Subcutaneous abdominal adipose tissue (tissue), 5 donors: ENCODE data around the gene SMARCAD1.
A peak's percentile ranks its signal among the peaks of the same experiment; 100 is the strongest.

Experiments used
- H3K27ac ChIP-seq: one replicate; pipeline ENCODE4 v1.7.0; 2013; ENCODE audit warnings: low read depth, mild to moderate bottlenecking, inconsistent platforms, low read length, moderate library complexity
- H3K27me3 ChIP-seq, 5 donors: one replicate each; pipeline ENCODE4 v1.7.0; 2013; ENCODE audit warnings: low read length in 5 of 5, inconsistent platforms in 1 of 5; ENCODE audit not compliant: control insufficient read depth in 5 of 5, insufficient read depth in 4 of 5
- H3K36me3 ChIP-seq, 5 donors: one replicate each; pipeline ENCODE4 v1.7.0; 2013; ENCODE audit warnings: low read length in 5 of 5; ENCODE audit not compliant: control insufficient read depth in 5 of 5, insufficient read depth in 5 of 5
- H3K4me1 ChIP-seq, 5 donors: one replicate each; pipeline ENCODE4 v1.7.0; 2013; ENCODE audit warnings: low read length in 5 of 5, mild to moderate bottlenecking in 3 of 5, moderate library complexity in 1 of 5; ENCODE audit not compliant: control insufficient read depth in 5 of 5, insufficient read depth in 5 of 5
- H3K4me3 ChIP-seq, 5 donors: one replicate each; pipeline ENCODE4 v1.7.0; 2013; ENCODE audit warnings: low read length in 5 of 5, low read depth in 1 of 5
- H3K9ac ChIP-seq, 5 donors: one replicate each; pipeline ENCODE4 v1.7.0; 2013; ENCODE audit warnings: low read length in 5 of 5, mild to moderate bottlenecking in 4 of 5, moderate library complexity in 3 of 5
- H3K9me3 ChIP-seq, 5 donors: one replicate each; pipeline ENCODE4 v1.7.0; 2013; ENCODE audit warnings: low read length in 5 of 5; ENCODE audit not compliant: control insufficient read depth in 5 of 5
- donor health status: healthy.
- donor health status: healthy.
- donor health status: healthy.
- donor health status: healthy.
- donor health status: healthy.

SMARCAD1 gene, protein sequence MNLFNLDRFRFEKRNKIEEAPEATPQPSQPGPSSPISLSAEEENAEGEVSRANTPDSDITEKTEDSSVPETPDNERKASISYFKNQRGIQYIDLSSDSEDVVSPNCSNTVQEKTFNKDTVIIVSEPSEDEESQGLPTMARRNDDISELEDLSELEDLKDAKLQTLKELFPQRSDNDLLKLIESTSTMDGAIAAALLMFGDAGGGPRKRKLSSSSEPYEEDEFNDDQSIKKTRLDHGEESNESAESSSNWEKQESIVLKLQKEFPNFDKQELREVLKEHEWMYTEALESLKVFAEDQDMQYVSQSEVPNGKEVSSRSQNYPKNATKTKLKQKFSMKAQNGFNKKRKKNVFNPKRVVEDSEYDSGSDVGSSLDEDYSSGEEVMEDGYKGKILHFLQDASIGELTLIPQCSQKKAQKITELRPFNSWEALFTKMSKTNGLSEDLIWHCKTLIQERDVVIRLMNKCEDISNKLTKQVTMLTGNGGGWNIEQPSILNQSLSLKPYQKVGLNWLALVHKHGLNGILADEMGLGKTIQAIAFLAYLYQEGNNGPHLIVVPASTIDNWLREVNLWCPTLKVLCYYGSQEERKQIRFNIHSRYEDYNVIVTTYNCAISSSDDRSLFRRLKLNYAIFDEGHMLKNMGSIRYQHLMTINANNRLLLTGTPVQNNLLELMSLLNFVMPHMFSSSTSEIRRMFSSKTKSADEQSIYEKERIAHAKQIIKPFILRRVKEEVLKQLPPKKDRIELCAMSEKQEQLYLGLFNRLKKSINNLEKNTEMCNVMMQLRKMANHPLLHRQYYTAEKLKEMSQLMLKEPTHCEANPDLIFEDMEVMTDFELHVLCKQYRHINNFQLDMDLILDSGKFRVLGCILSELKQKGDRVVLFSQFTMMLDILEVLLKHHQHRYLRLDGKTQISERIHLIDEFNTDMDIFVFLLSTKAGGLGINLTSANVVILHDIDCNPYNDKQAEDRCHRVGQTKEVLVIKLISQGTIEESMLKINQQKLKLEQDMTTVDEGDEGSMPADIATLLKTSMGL

DNA sequence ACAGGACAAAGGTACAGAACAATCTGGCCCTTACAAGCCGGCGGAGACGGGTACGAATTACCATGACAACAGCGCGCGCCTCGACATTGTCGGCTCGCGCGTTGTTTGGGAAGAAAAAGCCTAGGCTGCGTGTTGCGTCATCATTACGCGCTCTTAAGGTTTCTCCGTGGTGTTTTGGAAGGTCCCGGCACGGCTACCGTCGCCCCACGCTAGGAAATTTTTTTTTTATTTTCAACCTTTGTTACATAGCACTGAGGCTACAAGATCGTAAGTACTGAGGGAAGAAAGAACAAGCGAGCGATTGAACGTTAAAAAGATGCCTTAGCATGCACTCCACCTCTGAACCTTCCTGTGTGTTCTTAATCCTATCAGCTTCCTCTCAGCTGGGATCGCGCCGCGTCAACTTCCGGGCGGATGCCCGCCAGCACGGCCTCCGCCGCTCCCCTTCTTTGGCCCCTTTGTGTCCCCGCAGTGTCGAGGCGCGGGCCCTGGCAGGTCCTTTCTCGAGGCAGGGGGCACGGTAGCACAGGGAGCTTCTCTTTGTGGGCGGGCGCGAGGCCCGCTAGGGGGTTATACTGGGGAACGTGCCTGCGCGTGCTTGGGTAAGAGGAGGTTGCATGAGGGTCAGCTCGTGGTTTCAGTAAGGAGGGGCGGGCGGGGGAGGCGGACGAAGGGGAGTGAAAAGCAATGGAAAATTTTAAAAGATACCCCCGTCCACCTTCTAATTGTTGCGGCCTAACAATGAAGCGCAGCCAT, at the start of gene SMARCAD1:
SMARCAD1 (plus strand) TSS at position 397 of the 756 bp plus-strand sequence. CDS start 530 bp downstream, outside the sequence.
- H3K9ac ChIP-seq, result peak within 1 kb of the TSS; percentile 52 to 94 (median 82)
- peak within 1 kb of the TSS; percentile 78 to 99 (median 93) for H3K4me3 ChIP-seq
- peak within 1 kb of the TSS; percentile 90 for H3K27ac ChIP-seq
- no peaks in the 10 kb centered on the region for H3K27me3 ChIP-seq
- H3K9me3 ChIP-seq, result peaks cover 0 to 12% (median under 1%) of the 10 kb centered on the region in 5 donors
- H3K4me1 ChIP-seq, result peaks cover 6 to 25% (median 16%) of the 10 kb centered on the region in 5 donors
- peaks cover 3 to 12% (median 6%) of the 10 kb centered on the region in 5 donors for H3K36me3 ChIP-seq

DNA sequence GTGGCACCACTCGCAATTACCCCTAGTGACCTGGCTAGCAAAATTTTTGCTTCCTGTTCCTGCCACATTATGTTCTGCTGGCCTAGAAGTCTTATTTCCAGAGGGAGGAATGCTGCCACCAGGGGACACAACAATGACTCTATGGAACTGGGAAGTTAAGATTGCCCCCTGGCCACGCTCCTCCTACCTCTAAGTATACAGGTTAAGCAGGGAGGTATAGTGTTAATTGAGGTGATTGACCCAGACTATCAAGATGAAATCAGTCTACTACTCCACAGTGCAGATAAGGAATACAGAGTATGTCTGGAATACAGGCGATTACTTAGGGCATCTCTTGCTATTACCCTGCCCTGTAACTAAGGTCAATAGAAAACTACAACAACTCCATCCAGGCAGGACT, 48.8 kb upstream of the SMARCAD1 start:
- H3K4me3 ChIP-seq, result no peak overlapping the region
- no peak overlapping the region for H3K9ac ChIP-seq
- peaks cover 0 to 4% (median 0%) of the 10 kb centered on the region in 5 donors for H3K9me3 ChIP-seq
- no peaks in the 10 kb centered on the region for H3K36me3 ChIP-seq
- H3K27ac ChIP-seq, result no peak overlapping the region
- H3K27me3 ChIP-seq, result no peaks in the 10 kb centered on the region
- H3K4me1 ChIP-seq, result no peaks in the 10 kb centered on the region

DNA sequence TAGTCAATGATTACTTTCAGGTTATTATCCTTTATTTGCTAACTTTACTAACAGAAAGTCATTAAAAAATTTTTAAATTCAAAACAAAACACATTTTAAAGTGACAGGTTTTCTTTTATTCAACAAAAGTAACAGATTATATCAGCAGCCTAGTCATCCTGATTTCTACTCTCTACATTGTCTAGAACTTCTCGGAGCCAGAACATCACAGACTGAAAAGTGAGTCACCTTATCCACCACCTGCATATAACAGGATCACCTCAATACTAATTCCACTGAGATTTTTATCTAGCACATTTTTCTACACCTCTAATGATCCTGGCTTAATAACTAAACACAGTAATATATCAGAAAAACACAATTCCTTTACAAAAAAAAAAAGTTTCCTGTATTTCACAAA, 47.9 kb upstream of the SMARCAD1 start:
- no peaks in the 10 kb centered on the region for H3K27me3 ChIP-seq
- H3K36me3 ChIP-seq, result no peaks in the 10 kb centered on the region
- H3K4me3 ChIP-seq, result no peak overlapping the region
- peaks cover 0 to 4% (median 0%) of the 10 kb centered on the region in 5 donors for H3K9me3 ChIP-seq
- no peak overlapping the region for H3K27ac ChIP-seq
- H3K9ac ChIP-seq, result no peak overlapping the region
- no peaks in the 10 kb centered on the region for H3K4me1 ChIP-seq

DNA sequence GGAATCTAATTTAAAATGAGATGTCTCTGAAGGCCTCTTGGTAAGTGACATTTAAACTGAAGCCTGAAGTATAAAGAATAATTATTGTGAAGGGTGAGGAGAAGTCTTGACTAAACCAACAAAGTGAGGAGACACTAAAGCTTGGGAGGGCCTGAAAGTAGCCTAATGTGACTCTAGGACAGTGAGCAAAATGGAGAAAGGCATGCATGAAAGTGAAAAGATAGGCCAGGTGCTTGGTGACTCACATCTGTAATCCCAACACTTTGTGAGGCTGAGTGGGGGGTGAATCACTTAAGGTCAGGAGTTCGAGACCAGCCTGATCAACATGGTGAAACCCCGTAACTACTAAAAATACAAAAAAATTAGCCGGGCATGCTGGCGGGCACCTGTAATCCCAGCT, 46.9 kb upstream of the SMARCAD1 start:
- Histone ChIP-seq H3K9ac (no peak overlapping the region), H3K4me3 (no peak overlapping the region), H3K36me3 (no peaks in the 10 kb centered on the region), H3K4me1 (no peaks in the 10 kb centered on the region), H3K9me3 (peaks cover 0 to 4% (median 0%) of the 10 kb centered on the region in 5 donors), H3K27me3 (no peaks in the 10 kb centered on the region), H3K27ac (no peak overlapping the region)

DNA sequence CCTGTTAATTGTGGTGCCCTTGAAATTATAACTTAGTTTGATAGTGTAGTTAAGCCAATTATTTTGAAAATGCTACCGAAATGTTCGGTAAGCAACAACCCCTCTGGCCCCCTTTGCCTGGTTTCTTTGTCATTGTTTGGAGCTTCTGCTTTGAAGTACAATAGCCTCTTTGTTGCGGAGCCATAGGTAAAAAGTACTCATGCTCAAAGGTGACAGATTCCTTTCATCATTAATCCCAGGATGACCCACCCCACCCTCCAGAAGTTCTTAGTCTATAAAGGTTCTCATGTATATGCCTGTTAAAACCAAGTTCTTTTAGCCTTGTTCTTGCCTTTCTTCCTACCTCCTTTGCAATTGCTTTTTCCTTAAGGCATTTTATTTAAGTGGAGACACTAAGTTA, 42.4 kb upstream of the SMARCAD1 start:
- Histone ChIP-seq H3K4me3 (no peak overlapping the region), H3K4me1 (no peaks in the 10 kb centered on the region), H3K36me3 (no peaks in the 10 kb centered on the region), H3K9ac (no peak overlapping the region), H3K9me3 (no peaks in the 10 kb centered on the region), H3K27ac (no peak overlapping the region), H3K27me3 (no peaks in the 10 kb centered on the region)

DNA sequence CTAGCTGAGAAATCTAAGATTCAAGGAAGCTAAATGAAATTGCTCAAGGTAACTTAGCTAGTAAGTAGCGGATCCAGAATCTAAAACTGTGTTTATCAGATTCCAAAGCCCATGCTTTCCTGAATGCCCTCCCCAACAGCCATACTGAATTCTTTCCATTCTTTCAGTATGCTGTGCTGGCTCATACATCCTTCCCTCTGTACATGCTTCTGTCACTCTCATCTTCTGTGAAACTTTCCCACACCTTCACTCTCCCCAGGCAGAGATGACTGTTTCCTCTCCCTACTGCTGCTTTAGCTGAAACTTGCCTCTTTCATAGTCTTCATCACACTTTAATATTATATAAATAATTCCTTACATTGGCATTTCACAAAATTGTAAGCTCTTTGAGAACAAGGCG, 39.3 kb upstream of the SMARCAD1 start:
- Histone ChIP-seq H3K9ac (no peak overlapping the region), H3K36me3 (no peaks in the 10 kb centered on the region), H3K27me3 (no peaks in the 10 kb centered on the region), H3K4me1 (no peaks in the 10 kb centered on the region), H3K4me3 (no peak overlapping the region), H3K27ac (no peak overlapping the region), H3K9me3 (no peaks in the 10 kb centered on the region)

DNA sequence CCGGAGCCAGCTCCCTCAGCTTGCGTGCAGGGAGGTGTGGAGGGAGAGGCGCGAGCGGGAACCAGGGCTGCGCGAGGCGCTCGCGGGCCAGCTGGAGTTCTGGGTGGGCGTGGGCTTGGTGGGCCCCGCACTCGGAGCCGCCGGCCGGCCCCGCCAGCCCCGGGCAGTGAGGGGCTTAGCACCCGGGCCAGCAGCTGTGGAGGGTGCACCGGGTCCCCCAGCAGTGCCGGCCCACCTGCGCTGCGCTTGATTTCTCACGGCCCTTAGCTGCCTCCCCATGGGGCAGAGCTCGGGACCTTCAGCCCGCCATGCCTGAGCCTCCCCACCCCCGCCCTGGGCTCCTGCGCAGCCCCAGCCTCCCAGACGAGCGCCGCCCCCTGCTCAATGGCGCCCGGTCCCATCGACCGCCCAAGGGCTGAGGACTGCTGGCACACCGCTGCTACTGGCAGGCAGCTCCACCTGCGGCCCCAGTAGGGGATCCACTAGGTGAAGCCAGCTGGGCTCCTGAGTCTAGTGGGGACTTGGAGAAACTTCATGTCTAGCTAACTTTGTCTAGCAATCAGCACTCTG, 37.8 kb upstream of the SMARCAD1 start:
- Histone ChIP-seq H3K27me3 (no peaks in the 10 kb centered on the region), H3K9me3 (no peaks in the 10 kb centered on the region), H3K9ac (no peak overlapping the region), H3K4me3 (no peak overlapping the region), H3K27ac (no peak overlapping the region), H3K4me1 (no peaks in the 10 kb centered on the region), H3K36me3 (no peaks in the 10 kb centered on the region)

DNA sequence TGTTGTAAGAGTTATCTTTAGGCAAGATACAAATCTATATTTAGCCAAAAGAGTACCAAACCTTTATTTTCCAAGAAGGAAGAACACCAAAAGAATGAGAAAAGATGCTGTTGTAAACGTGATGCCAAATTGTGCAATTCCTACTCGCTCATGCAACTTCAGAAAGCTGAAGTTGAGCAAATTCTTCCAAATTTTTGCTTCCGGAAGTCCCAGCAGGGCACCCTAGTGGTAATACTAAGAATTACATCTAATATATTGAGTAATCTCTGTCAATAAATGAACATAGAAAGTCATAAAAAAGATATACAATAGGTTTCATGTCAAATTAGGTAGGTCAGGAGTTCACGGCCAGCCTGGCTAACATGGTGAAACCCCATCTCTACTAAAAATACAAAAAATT, 36.0 kb upstream of the SMARCAD1 start:
- no peaks in the 10 kb centered on the region for H3K4me1 ChIP-seq
- no peaks in the 10 kb centered on the region for H3K36me3 ChIP-seq
- H3K9me3 ChIP-seq, result no peaks in the 10 kb centered on the region
- H3K27ac ChIP-seq, result no peak overlapping the region
- H3K4me3 ChIP-seq, result no peak overlapping the region
- no peak overlapping the region for H3K9ac ChIP-seq
- H3K27me3 ChIP-seq, result no peaks in the 10 kb centered on the region

DNA sequence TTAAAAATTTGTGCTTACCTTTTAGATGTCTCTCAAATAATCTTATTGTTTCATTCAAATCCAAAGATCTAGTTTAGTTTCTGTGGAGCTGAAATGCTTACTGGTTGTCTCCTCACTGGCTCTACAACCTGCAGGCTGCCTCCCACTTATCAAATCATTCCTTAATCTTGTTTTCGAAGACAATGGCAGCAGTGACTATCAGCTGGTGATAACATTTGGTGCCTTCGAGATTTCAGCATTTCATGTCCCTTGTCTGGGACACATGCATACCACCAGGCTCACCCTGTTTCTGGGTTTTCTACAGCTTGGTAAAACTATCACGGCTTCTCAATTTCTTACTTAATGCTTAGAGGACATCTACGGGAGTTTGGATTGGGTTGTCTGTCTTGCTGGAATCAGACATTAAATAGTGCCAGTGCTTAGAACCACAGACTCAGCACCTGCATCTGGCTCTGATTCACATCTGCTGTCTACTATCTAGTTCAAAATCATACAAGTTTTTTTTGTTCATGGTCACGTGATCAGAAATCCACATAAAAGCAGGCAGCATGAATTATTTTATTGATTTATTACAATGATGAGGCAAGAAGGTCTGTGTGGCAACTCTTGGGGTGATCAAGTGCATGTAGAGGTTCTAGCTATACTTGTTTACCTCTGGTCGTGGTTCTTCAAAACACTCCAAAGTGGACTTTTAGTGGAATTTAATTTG, 32.0 kb upstream of the SMARCAD1 start:
- H3K27ac ChIP-seq, result no peak overlapping the region
- H3K4me3 ChIP-seq, result no peak overlapping the region
- no peaks in the 10 kb centered on the region for H3K36me3 ChIP-seq
- no peaks in the 10 kb centered on the region for H3K27me3 ChIP-seq
- no peaks in the 10 kb centered on the region for H3K4me1 ChIP-seq
- H3K9ac ChIP-seq, result no peak overlapping the region
- H3K9me3 ChIP-seq, result no peaks in the 10 kb centered on the region
